GM21619 (cell line): ENCODE measurements around the gene UCKL1.

ENCODE experiments used
- ATAC-seq: cut with Tn5 transposase; IDR thresholded peaks from one replicate; pipeline ENCODE4 v1.9.1; 2021; ENCODE audit not compliant: unreplicated experiment

The UCKL1 gene

GRCh38 chr20:63959699-63960075, 3.5 kb upstream of the UCKL1 start:
- no peak for ATAC-seq

GRCh38 chr20:63958964-63959698, 2.9 kb upstream of the UCKL1 start:
- no peak for ATAC-seq

GRCh38 chr20:63958471-63958870, 2.3 kb upstream of the UCKL1 start:
- no peak for ATAC-seq

GRCh38 chr20:63957690-63958441, 1.6 kb upstream of the UCKL1 start:
- no peak for ATAC-seq

GRCh38 chr20:63957004-63957689, 931 bp upstream of the UCKL1 start:
- ATAC-seq = peak; percentile 14

- ATAC-seq = peak; percentile 8
Measured at GRCh38 chr20:63956664-63957003, 418 bp upstream of the UCKL1 start.

- peak; percentile 10 for ATAC-seq
Measured at GRCh38 chr20:63955281-63955826, 862 bp downstream of the UCKL1 start.

GRCh38 chr20:63953764-63954429, 2.3 kb downstream of the UCKL1 start:
- no peak for ATAC-seq

- no peak for ATAC-seq
Measured at GRCh38 chr20:63952769-63953168, 3.4 kb downstream of the UCKL1 start.

GRCh38 chr20:63952210-63952535, 4.0 kb downstream of the UCKL1 start:
- ATAC-seq = no peak

GRCh38 chr20:63951398-63952209, 4.6 kb downstream of the UCKL1 start:
- no peak for ATAC-seq

GRCh38 chr20:63950701-63951397, 5.4 kb downstream of the UCKL1 start:
- no peak for ATAC-seq

GRCh38 chr20:63947638-63948456, 8.4 kb downstream of the UCKL1 start:
- ATAC-seq = no peak

- no peak for ATAC-seq
Measured at GRCh38 chr20:63946986-63947637, 9.1 kb downstream of the UCKL1 start.

GRCh38 chr20:63945921-63946920, 10.0 kb downstream of the UCKL1 start:
- no peak for ATAC-seq

GRCh38 chr20:63945031-63945658, 11.1 kb downstream of the UCKL1 start:
- no peak for ATAC-seq
